Measurements from ENCODE around the gene STIMATE.

The STIMATE gene

DNA sequence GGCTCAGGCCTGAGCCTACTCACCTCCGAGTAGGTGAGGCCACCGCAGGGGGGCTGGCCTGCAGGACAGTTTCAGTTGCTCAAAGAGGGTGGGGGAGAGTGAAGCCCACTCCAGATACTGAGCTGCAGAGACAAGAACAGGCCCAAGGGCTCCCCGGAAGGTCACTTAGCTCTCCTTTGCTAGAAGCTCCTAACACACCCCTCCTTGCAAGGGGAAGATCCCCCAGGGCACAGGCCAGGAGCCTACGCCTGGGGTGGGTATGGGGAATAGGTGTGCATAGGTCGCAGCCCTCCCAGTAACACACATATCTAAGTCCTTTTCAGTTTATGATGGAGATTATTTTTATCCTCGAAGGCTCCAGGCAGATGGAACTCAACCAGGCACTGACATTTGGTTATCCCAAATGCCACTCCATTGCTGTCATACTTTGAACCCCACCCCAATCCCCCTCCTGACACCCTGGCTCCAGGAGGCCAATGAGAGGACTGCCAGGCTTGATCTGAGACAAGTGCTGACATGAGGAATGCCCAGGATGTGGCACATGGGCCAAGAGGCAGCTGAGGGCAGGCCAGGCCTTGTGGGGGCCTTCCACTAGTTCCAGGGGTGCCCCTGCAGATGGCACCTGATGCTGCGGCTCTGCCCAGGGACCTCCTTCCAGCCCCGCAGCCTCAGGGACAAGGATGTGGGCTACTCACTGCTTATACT is 61.4 kb downstream of the STIMATE start:
- H3K27ac ChIP-seq: no peak overlapping the region
- TF ChIP-seq CTCF (conservative IDR thresholded peaks at IDR 0.05): no peak

DNA sequence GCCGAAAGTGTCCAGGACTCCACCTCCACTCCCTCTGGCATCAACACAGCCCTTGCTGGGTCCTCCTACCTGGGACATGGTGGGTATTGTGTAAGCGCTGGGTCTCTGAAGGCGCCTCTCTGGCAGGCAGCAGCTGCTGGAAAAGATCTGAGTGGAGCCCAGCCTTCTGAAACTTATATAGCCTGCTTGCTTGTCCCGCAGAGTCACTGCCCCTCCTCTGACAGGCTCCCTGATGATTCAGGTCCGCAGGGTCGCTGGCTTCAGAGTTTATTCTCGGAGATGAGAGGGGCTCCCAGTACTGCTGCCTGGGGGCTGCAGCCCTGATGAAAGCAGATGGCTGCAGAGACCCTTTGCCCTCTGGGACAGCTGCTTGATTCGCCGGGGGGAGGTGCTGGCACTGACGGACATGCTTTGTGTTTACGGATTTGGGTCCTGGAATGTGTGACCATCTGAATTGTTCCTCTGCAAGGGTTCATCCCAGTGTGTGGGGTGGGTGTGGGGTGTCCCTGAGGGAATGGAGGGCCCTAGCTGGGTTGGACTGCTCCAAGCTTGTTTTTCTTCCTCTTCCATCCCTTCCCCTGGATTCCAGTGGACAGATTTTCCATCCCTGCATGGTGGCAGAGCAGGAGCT is 62.4 kb downstream of the STIMATE start, which contains the start of gene MUSTN1:
Gene MUSTN1 (minus strand): TSS at position 149 of the 631 bp plus-strand sequence. CDS start 71 bp downstream, at position 78.
- no peak within 1 kb of the TSS for H3K27ac ChIP-seq
- TF ChIP-seq CTCF (conservative IDR thresholded peaks at IDR 0.05): no peak

DNA sequence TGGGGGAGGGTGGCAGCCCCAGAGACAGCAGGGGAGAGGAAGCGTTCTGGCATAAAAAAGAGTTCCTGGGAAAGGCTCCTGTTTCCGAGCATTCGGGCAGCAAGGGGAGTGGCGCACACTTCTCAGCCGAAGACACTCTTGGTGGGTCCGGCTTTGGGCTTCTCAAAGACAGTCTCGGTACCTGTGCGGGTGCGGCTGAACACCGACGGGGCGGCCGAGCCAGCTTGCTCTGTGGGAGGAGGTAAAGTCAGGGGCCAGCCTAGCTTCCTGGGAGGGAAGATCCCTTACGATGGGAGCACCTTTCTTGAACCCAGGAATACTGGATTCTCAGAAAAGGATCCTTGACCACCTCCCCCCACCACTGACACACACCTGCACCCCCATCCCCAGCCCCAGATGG is 64.1 kb downstream of the STIMATE start:
- no peak overlapping the region for H3K27ac ChIP-seq
- no peak for TF ChIP-seq CTCF (conservative IDR thresholded peaks at IDR 0.05)

DNA sequence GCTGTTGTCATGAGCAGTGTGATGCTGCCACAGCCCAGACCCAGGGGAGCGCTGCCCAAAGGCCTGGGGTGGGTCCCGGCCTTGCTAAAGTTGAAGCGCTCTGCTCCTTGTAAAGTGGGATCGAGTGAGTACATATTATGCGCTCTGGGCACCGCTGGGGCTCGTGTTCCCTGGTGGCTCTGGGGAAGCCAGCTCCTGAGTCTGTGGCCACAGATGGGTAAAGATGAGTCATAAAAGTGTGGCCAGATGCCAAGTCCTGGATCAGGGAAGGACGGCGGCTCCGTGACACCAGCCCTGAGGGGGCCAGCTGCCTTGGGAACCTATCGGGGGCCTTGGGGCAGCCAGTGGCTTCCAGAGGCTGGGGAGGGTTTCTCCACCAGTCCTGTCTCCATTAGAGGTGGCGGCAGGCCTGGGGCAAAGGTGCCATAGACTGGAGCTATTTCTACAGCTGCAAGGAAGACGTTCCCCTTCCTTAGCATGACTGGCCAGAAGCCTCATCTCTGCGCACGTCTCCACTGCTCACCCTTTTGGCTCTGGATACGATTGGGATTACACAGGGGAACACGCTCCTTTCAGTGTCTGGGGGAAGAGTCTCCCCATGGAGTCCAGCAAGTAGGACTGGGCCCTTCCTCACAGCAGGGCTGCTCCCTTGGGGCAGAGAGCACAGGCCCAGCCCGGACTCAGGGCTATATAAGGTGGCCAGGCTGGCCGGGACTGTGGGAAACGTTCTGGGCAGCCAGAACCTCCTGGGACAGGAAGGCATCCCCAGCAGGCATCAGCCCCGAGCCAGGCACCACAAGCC is 65.6 kb downstream of the STIMATE start:
- no peak for TF ChIP-seq CTCF (conservative IDR thresholded peaks at IDR 0.05)
- H3K27ac ChIP-seq: no peak overlapping the region

DNA sequence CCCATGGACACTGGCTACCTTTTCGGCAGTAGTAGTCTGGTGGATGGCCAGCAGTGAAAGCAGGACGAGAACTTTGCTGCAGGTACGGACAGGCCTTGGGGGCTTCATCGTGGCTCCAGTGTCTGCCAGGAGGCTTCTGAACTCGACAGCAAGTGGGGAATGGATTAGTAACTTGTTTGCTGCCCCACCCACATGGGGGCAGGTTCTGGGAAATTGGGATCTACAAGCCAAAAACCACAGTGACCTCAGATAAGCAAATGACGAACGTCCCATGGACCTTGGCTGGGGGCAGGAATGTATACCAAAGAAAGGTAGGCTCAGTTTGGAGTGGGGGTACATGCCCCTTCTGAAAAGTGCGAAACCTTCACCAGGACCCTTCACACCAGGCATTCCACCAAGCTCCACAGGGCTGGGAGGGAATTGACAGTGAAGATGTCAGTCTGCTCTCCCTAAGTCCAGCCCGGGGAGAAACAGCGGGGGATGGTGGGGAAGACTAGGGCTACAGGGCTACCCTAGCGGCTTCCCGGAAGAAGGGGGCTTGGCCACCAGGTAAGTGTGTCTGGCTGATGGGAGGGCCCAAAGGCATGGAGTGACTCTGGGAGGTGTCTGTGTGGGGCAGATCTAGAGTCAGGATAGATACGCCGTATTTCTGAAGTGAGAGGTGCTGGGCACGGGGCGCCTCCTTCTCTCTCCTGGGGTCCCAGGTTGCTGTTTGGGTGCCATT is 66.7 kb downstream of the STIMATE start, which contains the start of gene ITIH4:
Gene ITIH4 (minus strand): TSS at position 138 of the 724 bp plus-strand sequence. CDS start 30 bp downstream, at position 108.
- no peak for TF ChIP-seq CTCF (conservative IDR thresholded peaks at IDR 0.05)

GRCh38 chr3:52829906-52830463 is 67.4 kb downstream of the STIMATE start:
- no peak for TF ChIP-seq CTCF (conservative IDR thresholded peaks at IDR 0.05)
- no peak overlapping the region for H3K27ac ChIP-seq

More for the DNA sequence above, 66.7 kb downstream of the STIMATE start, which contains the start of gene ITIH4:
- H3K27ac ChIP-seq: no peak within 1 kb of the TSS

All from VCaP (cell line).